HEK293 (cell line): ENCODE measurements around the gene ARHGAP6.

Source experiments
- CTCF ChIA-PET: fragments of 350-600 bp; formaldehyde crosslinking; extraction: SDS; loops from one replicate; lab custom pipeline; 2021; ENCODE audit warnings: antibody characterized with exemption; lab: Yijun Ruan, JAX
- POLR2A ChIA-PET: fragments of 300-600 bp; formaldehyde crosslinking; extraction: SDS; loops from one replicate; lab custom pipeline; 2020; ENCODE audit warnings: antibody characterized with exemption, inconsistent platforms; lab: Yijun Ruan, JAX
- H3K27ac ChIP-seq: fragments of 200-500 bp; sonication (Bioruptor generic); 2 replicates; pipeline ENCODE4 v1.5.1; 2014; ENCODE audit warnings: low read depth, low read length, control low read depth, inconsistent platforms; ENCODE audit errors: extremely low read depth
- H3K36me3 ChIP-seq, 2 experiments: fragments of 200-500 bp in 1 of 2; sonication (Bioruptor generic) in 1 of 2; 1 replicate in 1 of 2; 2 replicates in 1 of 2; pipeline ENCODE4 v1.5.1; 2014 to 2017; ENCODE audit warnings: inconsistent platforms in 2 of 2, low read length in 2 of 2; ENCODE audit not compliant: control insufficient read depth in 2 of 2, insufficient read depth in 1 of 2
- H3K4me1 ChIP-seq: fragments of 200-500 bp; sonication (Bioruptor generic); 2 replicates; pipeline ENCODE4 v1.5.1; 2014; ENCODE audit warnings: mild to moderate bottlenecking, low read length, inconsistent platforms; ENCODE audit not compliant: control insufficient read depth, insufficient read depth
- H3K4me3 ChIP-seq: 2 replicates; pipeline ENCODE4 v1.5.1; 2011; ENCODE audit warnings: low read depth, mild to moderate bottlenecking, control low read depth, low read length, moderate library complexity
- H3K9me3 ChIP-seq: fragments of 200-500 bp; sonication (Bioruptor generic); 2 replicates; pipeline ENCODE4 v1.5.1; 2014; ENCODE audit warnings: low read depth, low read length, inconsistent platforms; ENCODE audit not compliant: control insufficient read depth, insufficient read depth
- HOXC10 ChIP-seq: sonication (generic); formaldehyde crosslinking; IDR thresholded peaks from 2 replicates; pipeline ENCODE4 v1.8.1; 2023; ENCODE audit warnings: mild to moderate bottlenecking, missing genetic modification reagents
- KLF8 ChIP-seq: fragments of 450-650 bp; formaldehyde crosslinking; IDR thresholded peaks from 2 replicates; pipeline ENCODE4 v1.5.1; 2016; ENCODE audit warnings: missing biosample characterization, missing genetic modification characterization
- ZBTB1 ChIP-seq: fragments of 450-650 bp; formaldehyde crosslinking; IDR thresholded peaks from 2 replicates; pipeline ENCODE4 v1.5.1; 2016; ENCODE audit warnings: missing biosample characterization, missing genetic modification characterization
- ZBTB17 ChIP-seq: fragments of 450-650 bp; formaldehyde crosslinking; IDR thresholded peaks from 2 replicates; pipeline ENCODE4 v1.5.1; 2016; ENCODE audit warnings: missing biosample characterization, missing genetic modification characterization
- ZNF146 ChIP-seq: fragments of 450-650 bp; formaldehyde crosslinking; IDR thresholded peaks from 2 replicates; pipeline ENCODE4 v1.5.1; 2016; ENCODE audit warnings: missing biosample characterization, missing genetic modification characterization
- ZNF175 ChIP-seq: fragments of 450-650 bp; formaldehyde crosslinking; IDR thresholded peaks from 2 replicates; pipeline ENCODE4 v1.5.1; 2016; ENCODE audit warnings: missing biosample characterization, missing genetic modification characterization
- ZNF23 ChIP-seq: fragments of 450-650 bp; formaldehyde crosslinking; IDR thresholded peaks from 2 replicates; pipeline ENCODE4 v1.5.1; 2016; ENCODE audit warnings: missing biosample characterization, missing genetic modification characterization, borderline replicate concordance
- ZNF335 ChIP-seq: fragments of 450-650 bp; formaldehyde crosslinking; conservative IDR thresholded peaks from 2 replicates; pipeline ENCODE4 v1.5.1; 2016; ENCODE audit warnings: missing biosample characterization, missing genetic modification characterization
- ZNF354C ChIP-seq: fragments of 450-650 bp; formaldehyde crosslinking; IDR thresholded peaks from 2 replicates; pipeline ENCODE4 v1.5.1; 2016; ENCODE audit warnings: missing biosample characterization, missing genetic modification characterization, low read depth, borderline replicate concordance
- ZNF510 ChIP-seq: fragments of 450-650 bp; formaldehyde crosslinking; IDR thresholded peaks from 2 replicates; pipeline ENCODE4 v1.5.1; 2018; ENCODE audit warnings: mild to moderate bottlenecking, missing genetic modification characterization, missing biosample characterization; ENCODE audit not compliant: insufficient replicate concordance
- ZNF544 ChIP-seq: fragments of 450-650 bp; formaldehyde crosslinking; IDR thresholded peaks from 2 replicates; pipeline ENCODE4 v1.5.0; 2017; ENCODE audit warnings: missing biosample characterization, missing genetic modification characterization
- ZNF558 ChIP-seq: fragments of 450-650 bp; formaldehyde crosslinking; IDR thresholded peaks from 2 replicates; pipeline ENCODE4 v1.5.1; 2016; ENCODE audit warnings: missing biosample characterization, missing genetic modification characterization
- ZNF561 ChIP-seq: fragments of 450-650 bp; IDR thresholded peaks from 2 replicates; pipeline ENCODE4 v1.5.1; 2018; ENCODE audit warnings: missing biosample characterization, missing genetic modification characterization, borderline replicate concordance
- ZNF621 ChIP-seq: fragments of 450-650 bp; formaldehyde crosslinking; IDR thresholded peaks from 2 replicates; pipeline ENCODE4 v1.5.1; 2017; ENCODE audit warnings: missing biosample characterization, missing genetic modification characterization
- ZNF707 ChIP-seq: fragments of 450-650 bp; formaldehyde crosslinking; IDR thresholded peaks from 2 replicates; pipeline ENCODE4 v1.5.1; 2016; ENCODE audit warnings: missing biosample characterization, missing genetic modification characterization
- ZNF776 ChIP-seq: fragments of 450-650 bp; formaldehyde crosslinking; IDR thresholded peaks from 2 replicates; pipeline ENCODE4 v1.5.0; 2017; ENCODE audit warnings: missing biosample characterization, missing genetic modification characterization, borderline replicate concordance
- ZNF792 ChIP-seq: fragments of 450-650 bp; formaldehyde crosslinking; IDR thresholded peaks from 2 replicates; pipeline ENCODE4 v1.5.1; 2016; ENCODE audit warnings: missing biosample characterization, missing genetic modification characterization
- TF ChIP-seq, protein P1 (sequence below): fragments of 450-650 bp; formaldehyde crosslinking; IDR thresholded peaks from 2 replicates; pipeline ENCODE4 v1.5.1; 2016; ENCODE audit warnings: missing biosample characterization, missing genetic modification characterization
- TF ChIP-seq, protein P2 (sequence below): fragments of 450-650 bp; formaldehyde crosslinking; IDR thresholded peaks from 2 replicates; pipeline ENCODE4 v1.5.1; 2016; ENCODE audit warnings: missing biosample characterization, missing genetic modification characterization
- TF ChIP-seq, protein P3 (sequence below): fragments of 450-650 bp; formaldehyde crosslinking; IDR thresholded peaks from 2 replicates; pipeline ENCODE4 v1.5.1; 2017; ENCODE audit warnings: missing biosample characterization, missing genetic modification characterization
- TF ChIP-seq, protein P4 (sequence below): fragments of 450-650 bp; formaldehyde crosslinking; IDR thresholded peaks from 2 replicates; pipeline ENCODE4 v1.5.1; 2016; ENCODE audit warnings: missing biosample characterization, missing genetic modification characterization

Gene ARHGAP6

DNA sequence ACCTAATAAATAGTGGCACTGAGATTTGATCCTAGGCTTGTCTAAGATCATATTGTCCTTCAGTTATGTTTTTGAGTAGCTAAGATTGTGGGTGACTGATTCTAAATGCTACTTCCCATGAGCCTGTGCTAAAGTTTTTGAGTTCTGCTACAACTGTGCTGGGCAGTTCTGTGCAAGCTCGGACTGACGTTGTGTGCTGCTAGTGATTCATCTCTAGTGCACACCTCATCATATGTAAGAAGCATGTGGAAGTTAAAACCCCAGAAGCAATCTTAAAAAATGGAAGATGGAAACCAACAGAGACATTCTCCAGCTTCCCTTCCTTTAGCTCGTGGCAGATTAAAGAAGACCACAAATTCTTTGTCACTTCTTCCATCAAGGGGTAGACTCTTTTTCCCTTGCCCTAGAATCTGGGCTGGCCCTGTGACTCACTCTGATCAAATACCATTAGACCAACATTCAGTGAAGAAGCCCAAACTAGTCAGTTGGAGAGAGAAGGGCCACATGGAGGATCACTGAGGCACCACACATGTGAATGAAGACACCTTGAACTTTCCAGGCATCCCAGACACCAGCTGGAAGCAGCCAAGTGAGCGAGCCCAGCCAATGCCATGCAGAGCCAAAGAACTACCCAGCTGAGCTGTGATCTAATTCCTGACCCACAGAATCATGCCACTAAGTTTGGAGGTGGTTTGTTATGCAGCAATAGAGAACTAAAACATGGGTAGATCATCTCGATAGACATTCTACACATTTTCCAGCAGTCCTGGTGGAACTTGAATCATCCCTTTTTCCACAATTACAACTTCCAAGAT, 16.8 kb downstream of the ARHGAP6 start (continued):
- TF ChIP-seq ZNF175 (tag by site-specific recombination) (no peak), HOXC10 (CRISPR knock-in tag) (no peak), ZNF776 (tag by site-specific recombination) (no peak)
- TF ChIP-seq, protein P1, sequence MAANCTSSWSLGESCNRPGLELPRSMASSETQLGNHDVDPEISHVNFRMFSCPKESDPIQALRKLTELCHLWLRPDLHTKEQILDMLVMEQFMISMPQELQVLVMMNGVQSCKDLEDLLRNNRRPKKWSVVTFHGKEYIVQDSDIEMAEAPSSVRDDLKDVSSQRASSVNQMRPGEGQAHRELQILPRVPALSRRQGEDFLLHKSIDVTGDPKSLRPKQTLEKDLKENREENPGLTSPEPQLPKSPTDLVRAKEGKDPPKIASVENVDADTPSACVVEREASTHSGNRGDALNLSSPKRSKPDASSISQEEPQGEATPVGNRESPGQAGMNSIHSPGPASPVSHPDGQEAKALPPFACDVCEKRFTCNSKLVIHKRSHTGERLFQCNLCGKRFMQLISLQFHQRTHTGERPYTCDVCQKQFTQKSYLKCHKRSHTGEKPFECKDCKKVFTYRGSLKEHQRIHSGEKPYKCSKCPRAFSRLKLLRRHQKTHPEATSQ, result no peak

DNA sequence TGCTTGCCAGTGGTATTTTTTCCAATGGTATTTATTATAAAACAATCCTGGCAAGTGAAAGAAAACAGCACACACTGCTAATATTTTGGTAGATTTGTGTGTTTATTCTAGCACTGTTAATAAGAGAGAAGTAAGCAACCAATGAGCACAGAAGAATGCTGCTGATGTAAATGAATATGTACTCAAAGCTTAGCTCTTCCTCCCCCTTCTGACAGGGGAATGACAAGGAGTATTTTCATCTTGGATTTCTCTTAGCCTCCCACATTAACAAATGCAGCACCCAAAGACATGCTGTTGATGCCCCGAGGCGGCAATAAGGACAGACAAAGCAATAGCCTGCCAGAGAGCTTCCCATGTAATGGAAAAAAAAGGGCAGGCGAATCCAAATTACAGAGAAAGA, 18.6 kb downstream of the ARHGAP6 start:
- POLR2A ChIA-PET, result no interaction called here
- no peak overlapping the region for H3K4me3 ChIP-seq
- H3K4me1 ChIP-seq, result no peaks in the 10 kb centered on the region
- H3K36me3 ChIP-seq, result no peaks in the 10 kb centered on the region
- TF ChIP-seq KLF8 (tag by site-specific recombination) (no peak), ZNF561 (no peak), ZNF510 (no peak), ZNF354C (tag by site-specific recombination) (no peak), ZNF335 (tag by site-specific recombination) (no peak), ZBTB1 (tag by site-specific recombination) (no peak), ZNF558 (tag by site-specific recombination) (no peak), ZNF544 (tag by site-specific recombination) (no peak), ZNF776 (tag by site-specific recombination) (no peak), ZNF792 (no peak), ZNF707 (tag by site-specific recombination) (no peak), ZNF621 (tag by site-specific recombination) (no peak), ZNF146 (tag by site-specific recombination) (no peak), ZNF23 (tag by site-specific recombination) (no peak), HOXC10 (CRISPR knock-in tag) (no peak), ZBTB17 (tag by site-specific recombination) (no peak)
- TF ChIP-seq, protein P2, sequence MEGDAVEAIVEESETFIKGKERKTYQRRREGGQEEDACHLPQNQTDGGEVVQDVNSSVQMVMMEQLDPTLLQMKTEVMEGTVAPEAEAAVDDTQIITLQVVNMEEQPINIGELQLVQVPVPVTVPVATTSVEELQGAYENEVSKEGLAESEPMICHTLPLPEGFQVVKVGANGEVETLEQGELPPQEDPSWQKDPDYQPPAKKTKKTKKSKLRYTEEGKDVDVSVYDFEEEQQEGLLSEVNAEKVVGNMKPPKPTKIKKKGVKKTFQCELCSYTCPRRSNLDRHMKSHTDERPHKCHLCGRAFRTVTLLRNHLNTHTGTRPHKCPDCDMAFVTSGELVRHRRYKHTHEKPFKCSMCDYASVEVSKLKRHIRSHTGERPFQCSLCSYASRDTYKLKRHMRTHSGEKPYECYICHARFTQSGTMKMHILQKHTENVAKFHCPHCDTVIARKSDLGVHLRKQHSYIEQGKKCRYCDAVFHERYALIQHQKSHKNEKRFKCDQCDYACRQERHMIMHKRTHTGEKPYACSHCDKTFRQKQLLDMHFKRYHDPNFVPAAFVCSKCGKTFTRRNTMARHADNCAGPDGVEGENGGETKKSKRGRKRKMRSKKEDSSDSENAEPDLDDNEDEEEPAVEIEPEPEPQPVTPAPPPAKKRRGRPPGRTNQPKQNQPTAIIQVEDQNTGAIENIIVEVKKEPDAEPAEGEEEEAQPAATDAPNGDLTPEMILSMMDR (tag by site-specific recombination), result no peak
- TF ChIP-seq, protein P3, sequence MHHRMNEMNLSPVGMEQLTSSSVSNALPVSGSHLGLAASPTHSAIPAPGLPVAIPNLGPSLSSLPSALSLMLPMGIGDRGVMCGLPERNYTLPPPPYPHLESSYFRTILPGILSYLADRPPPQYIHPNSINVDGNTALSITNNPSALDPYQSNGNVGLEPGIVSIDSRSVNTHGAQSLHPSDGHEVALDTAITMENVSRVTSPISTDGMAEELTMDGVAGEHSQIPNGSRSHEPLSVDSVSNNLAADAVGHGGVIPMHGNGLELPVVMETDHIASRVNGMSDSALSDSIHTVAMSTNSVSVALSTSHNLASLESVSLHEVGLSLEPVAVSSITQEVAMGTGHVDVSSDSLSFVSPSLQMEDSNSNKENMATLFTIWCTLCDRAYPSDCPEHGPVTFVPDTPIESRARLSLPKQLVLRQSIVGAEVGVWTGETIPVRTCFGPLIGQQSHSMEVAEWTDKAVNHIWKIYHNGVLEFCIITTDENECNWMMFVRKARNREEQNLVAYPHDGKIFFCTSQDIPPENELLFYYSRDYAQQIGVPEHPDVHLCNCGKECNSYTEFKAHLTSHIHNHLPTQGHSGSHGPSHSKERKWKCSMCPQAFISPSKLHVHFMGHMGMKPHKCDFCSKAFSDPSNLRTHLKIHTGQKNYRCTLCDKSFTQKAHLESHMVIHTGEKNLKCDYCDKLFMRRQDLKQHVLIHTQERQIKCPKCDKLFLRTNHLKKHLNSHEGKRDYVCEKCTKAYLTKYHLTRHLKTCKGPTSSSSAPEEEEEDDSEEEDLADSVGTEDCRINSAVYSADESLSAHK (tag by site-specific recombination), result no peak
- TF ChIP-seq, protein P4, sequence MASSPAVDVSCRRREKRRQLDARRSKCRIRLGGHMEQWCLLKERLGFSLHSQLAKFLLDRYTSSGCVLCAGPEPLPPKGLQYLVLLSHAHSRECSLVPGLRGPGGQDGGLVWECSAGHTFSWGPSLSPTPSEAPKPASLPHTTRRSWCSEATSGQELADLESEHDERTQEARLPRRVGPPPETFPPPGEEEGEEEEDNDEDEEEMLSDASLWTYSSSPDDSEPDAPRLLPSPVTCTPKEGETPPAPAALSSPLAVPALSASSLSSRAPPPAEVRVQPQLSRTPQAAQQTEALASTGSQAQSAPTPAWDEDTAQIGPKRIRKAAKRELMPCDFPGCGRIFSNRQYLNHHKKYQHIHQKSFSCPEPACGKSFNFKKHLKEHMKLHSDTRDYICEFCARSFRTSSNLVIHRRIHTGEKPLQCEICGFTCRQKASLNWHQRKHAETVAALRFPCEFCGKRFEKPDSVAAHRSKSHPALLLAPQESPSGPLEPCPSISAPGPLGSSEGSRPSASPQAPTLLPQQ (tag by site-specific recombination), result no peak
- CTCF ChIA-PET, result interaction anchor here (0.7 kb wide), 1 partner anchor 16 kb away, joined by 3 read pairs; no protein-coding TSS in a partner anchor
- no peak overlapping the region for H3K27ac ChIP-seq
- H3K9me3 ChIP-seq, result no peaks in the 10 kb centered on the region
